ENCODE results near the gene COL11A1. TPM values are rescaled to one million over a fixed set of nuclear protein-coding genes. Genes with fewer than 3 reads are reported as not detected.

Gene COL11A1
- total RNA-seq, 4 donors from 2014 or later = 0.16 TPM; not detected in 3

DNA sequence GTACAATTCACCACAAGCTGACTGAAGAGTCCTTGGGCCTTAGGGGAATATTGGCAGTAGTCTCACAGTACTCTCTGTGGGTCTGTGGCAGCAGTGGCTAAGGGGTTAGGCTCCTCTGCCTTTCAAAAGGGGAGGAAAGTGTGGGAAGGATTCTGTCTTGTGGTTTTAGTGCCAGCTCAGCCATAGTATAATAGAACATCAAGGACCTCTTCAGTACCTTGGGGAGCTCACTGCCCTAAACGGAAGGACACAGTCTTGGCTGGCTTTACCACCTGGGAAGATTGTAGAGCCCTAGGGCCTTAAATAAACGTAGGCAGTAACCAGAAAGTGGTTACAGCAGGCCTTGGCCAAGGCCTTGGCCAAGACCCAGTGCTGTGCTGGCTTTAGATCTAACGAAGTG lies 265.7 kb downstream of the COL11A1 start:
- intact Hi-C loops (cut with DNase I; ENCODE audit: low total_unique reads) = no loop called here
- Histone ChIP-seq H3K36me3 (no peaks in the 10 kb centered on the region), H3K9me3 (no peaks in the 10 kb centered on the region), H3K27ac (no peak overlapping the region), H3K4me1 (no peaks in the 10 kb centered on the region), H3K27me3 (no peaks in the 10 kb centered on the region), H3K4me3 (no peak overlapping the region)
- WGBS, 2 donors (ENCODE audit: low coverage in 1 of 2) = 45% methylated on average over 3 of the region's 3 CpGs; no CpG with 5 or more reads in 1 of the 2 donors
- DNase-seq = no peak
- no peak for TF ChIP-seq POLR2A (IDR thresholded peaks at IDR 0.05)
- no peak for TF ChIP-seq POLR2AphosphoS5 (IDR thresholded peaks at IDR 0.05)
- no peak for TF ChIP-seq EP300 (IDR thresholded peaks at IDR 0.05; ENCODE audit: low read depth)
- TF ChIP-seq, protein P1, sequence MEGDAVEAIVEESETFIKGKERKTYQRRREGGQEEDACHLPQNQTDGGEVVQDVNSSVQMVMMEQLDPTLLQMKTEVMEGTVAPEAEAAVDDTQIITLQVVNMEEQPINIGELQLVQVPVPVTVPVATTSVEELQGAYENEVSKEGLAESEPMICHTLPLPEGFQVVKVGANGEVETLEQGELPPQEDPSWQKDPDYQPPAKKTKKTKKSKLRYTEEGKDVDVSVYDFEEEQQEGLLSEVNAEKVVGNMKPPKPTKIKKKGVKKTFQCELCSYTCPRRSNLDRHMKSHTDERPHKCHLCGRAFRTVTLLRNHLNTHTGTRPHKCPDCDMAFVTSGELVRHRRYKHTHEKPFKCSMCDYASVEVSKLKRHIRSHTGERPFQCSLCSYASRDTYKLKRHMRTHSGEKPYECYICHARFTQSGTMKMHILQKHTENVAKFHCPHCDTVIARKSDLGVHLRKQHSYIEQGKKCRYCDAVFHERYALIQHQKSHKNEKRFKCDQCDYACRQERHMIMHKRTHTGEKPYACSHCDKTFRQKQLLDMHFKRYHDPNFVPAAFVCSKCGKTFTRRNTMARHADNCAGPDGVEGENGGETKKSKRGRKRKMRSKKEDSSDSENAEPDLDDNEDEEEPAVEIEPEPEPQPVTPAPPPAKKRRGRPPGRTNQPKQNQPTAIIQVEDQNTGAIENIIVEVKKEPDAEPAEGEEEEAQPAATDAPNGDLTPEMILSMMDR (IDR thresholded peaks at IDR 0.05) = no peak
- in situ Hi-C loops (cut with MboI; ENCODE audit: low pct_ligation_motif_present in 1 of 4, low pct_unique_long_range_greater_than_20kb in 1 of 4, low sequenced_read_pairs in 3 of 4) = no loop called here

DNA sequence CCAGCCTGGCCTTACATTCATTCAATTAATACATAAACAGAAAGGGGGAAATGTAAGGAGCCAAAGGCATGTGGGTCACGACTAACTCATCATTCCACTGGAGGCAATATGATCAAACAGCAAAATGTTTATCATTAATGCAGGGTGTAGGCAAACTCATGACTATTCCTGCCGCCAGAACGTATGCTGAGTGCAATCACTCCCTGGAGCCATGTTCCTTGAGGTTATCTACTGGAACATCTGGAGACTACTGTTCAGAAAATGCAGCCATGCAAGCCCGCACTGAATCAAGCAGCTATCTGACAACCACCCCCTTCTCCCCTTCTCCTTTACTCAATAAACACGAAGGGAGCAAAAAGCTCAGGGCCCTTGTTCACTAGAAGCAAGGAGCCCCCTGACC lies 267.6 kb downstream of the COL11A1 start:
- H3K27ac ChIP-seq = no peak overlapping the region
- no peak for DNase-seq
- H3K4me1 ChIP-seq = no peaks in the 10 kb centered on the region
- no peaks in the 10 kb centered on the region for H3K36me3 ChIP-seq
- in situ Hi-C loops (cut with MboI; ENCODE audit: low pct_ligation_motif_present in 1 of 4, low pct_unique_long_range_greater_than_20kb in 1 of 4, low sequenced_read_pairs in 3 of 4) = no loop called here
- no peaks in the 10 kb centered on the region for H3K27me3 ChIP-seq
- no peak for TF ChIP-seq EP300 (IDR thresholded peaks at IDR 0.05; ENCODE audit: low read depth)
- TF ChIP-seq, protein P1 (IDR thresholded peaks at IDR 0.05) = no peak
- no peak for TF ChIP-seq POLR2A (IDR thresholded peaks at IDR 0.05)
- no peak for TF ChIP-seq POLR2AphosphoS5 (IDR thresholded peaks at IDR 0.05)
- H3K9me3 ChIP-seq = no peaks in the 10 kb centered on the region
- H3K4me3 ChIP-seq = no peak overlapping the region
- intact Hi-C loops (cut with DNase I; ENCODE audit: low total_unique reads) = no loop called here
- WGBS, 2 donors (ENCODE audit: low coverage in 1 of 2) = 84 to 85% methylated on average over 5 of the region's 5 CpGs

DNA sequence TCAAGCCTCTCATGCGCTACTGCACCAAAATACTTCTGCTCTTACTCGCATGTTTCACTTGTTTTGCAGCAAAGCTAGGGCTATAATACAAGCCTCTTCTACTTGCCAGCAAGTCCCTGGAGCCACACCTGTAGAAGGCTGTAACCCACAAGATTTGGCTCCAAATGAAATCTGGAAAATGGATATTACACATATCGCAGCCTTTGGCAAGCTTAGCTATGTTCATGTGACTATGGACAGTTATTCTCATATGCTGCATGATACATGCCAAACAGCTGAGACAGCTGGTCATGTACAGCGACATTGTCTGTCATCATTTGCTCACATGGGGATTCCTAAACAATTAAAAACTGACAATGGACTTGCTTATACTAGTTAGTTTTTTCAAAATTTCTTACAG lies 270.3 kb downstream of the COL11A1 start:
- 33 to 51% methylated on average over 1 to 4 of the region's 4 CpGs for WGBS, 2 donors (ENCODE audit: low coverage in 1 of 2)
- Histone ChIP-seq H3K9me3 (no peaks in the 10 kb centered on the region), H3K27ac (no peak overlapping the region), H3K4me3 (no peak overlapping the region), H3K36me3 (no peaks in the 10 kb centered on the region), H3K4me1 (no peaks in the 10 kb centered on the region), H3K27me3 (no peaks in the 10 kb centered on the region)
- in situ Hi-C loops (cut with MboI; ENCODE audit: low pct_ligation_motif_present in 1 of 4, low pct_unique_long_range_greater_than_20kb in 1 of 4, low sequenced_read_pairs in 3 of 4) (no loop called here), intact Hi-C loops (cut with DNase I; ENCODE audit: low total_unique reads) (no loop called here)
- TF ChIP-seq POLR2AphosphoS5 (IDR thresholded peaks at IDR 0.05) (no peak), EP300 (IDR thresholded peaks at IDR 0.05; ENCODE audit: low read depth) (no peak), POLR2A (IDR thresholded peaks at IDR 0.05) (no peak)
- TF ChIP-seq, protein P1 (IDR thresholded peaks at IDR 0.05) = no peak
- no peak for DNase-seq

GRCh38 chr1:102837551-102837950 lies 270.8 kb downstream of the COL11A1 start:
- no peaks in the 10 kb centered on the region for H3K27me3 ChIP-seq
- DNase-seq = no peak
- no peaks in the 10 kb centered on the region for H3K9me3 ChIP-seq
- in situ Hi-C loops (cut with MboI; ENCODE audit: low pct_ligation_motif_present in 1 of 4, low pct_unique_long_range_greater_than_20kb in 1 of 4, low sequenced_read_pairs in 3 of 4) = no loop called here
- no peaks in the 10 kb centered on the region for H3K36me3 ChIP-seq
- no peaks in the 10 kb centered on the region for H3K4me1 ChIP-seq
- WGBS, 2 donors (ENCODE audit: low coverage in 1 of 2) = 27% methylated on average over 1 of the region's 1 CpG; no CpG with 5 or more reads in 1 of the 2 donors
- H3K4me3 ChIP-seq = no peak overlapping the region
- TF ChIP-seq, protein P1 (IDR thresholded peaks at IDR 0.05) = no peak
- TF ChIP-seq EP300 (IDR thresholded peaks at IDR 0.05; ENCODE audit: low read depth) = no peak
- TF ChIP-seq POLR2AphosphoS5 (IDR thresholded peaks at IDR 0.05) = no peak
- no peak for TF ChIP-seq POLR2A (IDR thresholded peaks at IDR 0.05)
- no peak overlapping the region for H3K27ac ChIP-seq
- intact Hi-C loops (cut with DNase I; ENCODE audit: low total_unique reads) = no loop called here

Data from transverse colon (tissue), 4 donors.